H54 (cell line): ENCODE data around the gene NT5E.

ENCODE experiments used
- DNase-seq: peaks from one replicate; pipeline ENCODE4 v3.0.0; 2011; ENCODE audit warnings: low spot score, mixed read lengths; ENCODE audit not compliant: insufficient read length
- FAIRE-seq: peaks from 3 replicates; lab custom pipeline; 2011; peaks lifted over from hg19 to GRCh38; lab: Jason Lieb, UNC
- POLR2A ChIP-seq: IDR thresholded peaks from 2 replicates; pipeline ENCODE4 v1.6.1; 2011; ENCODE audit warnings: low read depth, mild to moderate bottlenecking, low read length

The NT5E gene

DNA sequence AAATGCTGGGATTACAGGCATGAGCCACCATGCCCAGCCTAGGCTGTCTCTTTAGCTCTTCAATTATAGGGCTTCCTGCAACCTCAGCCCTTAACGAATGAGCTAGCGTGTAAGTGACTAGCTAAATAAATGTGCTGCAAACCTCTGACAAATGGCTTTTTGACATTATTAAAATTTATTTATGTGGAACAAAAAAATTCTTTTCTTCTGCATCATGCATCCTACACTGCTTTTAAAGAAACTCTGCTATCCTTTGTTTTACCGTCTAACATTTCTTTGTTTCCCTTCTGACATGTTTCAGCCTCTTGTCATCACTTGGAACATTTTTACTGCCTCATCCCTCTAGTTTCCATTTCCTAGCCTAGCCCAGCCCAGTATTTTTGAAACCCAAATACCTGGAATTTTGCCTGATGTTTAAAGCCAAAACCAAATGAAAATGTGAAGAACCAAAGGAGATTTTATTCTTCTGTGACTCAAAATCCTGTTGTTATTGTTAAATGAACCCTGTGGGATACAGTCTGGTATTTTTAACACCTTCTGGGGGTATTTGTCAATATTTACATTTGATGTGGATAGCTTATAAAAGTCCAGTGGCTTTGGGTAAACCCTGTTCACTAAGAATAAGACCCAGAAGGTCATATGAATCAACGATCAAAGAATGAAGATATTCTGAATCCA lies 9.5 kb downstream of the NT5E start:
- DNase-seq (no peak), FAIRE-seq (no peak)
- no peak for TF ChIP-seq POLR2A

DNA sequence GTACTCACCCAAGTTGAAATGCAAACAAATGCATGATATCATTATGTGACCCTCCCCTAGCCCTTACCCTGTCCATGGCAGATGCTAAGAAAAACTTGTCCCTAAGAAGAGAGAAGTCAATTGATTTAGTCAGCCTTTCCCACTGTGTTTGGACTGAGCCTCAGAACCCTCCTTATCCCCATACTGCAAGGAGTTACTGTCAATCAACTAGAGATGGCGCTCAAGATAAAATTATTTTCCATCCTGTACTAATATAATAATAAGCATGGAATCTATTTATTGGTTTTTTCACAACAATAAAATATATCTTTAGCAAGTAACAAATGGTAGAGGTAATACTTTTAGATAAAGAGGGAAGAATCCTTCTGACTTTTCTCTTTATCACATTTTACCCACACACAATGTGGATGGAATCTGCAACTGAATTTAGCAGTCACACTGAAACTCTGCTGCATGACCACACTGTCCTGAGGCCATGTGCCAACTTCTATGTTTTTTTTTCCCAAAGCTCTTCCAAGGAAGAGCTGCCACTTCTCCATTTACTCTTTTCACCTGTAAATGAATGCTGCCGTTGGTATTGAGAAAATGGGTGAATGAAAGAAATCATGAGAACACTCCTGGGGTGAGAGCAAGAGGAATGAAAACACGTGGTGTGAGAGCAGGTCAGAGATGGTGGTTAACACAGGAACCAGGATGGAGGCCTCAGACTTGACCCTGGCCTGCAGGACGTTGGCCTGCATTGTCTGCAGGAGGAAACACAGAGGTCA lies 10.5 kb downstream of the NT5E start:
- FAIRE-seq (no peak), DNase-seq (no peak)
- TF ChIP-seq POLR2A: no peak

DNA sequence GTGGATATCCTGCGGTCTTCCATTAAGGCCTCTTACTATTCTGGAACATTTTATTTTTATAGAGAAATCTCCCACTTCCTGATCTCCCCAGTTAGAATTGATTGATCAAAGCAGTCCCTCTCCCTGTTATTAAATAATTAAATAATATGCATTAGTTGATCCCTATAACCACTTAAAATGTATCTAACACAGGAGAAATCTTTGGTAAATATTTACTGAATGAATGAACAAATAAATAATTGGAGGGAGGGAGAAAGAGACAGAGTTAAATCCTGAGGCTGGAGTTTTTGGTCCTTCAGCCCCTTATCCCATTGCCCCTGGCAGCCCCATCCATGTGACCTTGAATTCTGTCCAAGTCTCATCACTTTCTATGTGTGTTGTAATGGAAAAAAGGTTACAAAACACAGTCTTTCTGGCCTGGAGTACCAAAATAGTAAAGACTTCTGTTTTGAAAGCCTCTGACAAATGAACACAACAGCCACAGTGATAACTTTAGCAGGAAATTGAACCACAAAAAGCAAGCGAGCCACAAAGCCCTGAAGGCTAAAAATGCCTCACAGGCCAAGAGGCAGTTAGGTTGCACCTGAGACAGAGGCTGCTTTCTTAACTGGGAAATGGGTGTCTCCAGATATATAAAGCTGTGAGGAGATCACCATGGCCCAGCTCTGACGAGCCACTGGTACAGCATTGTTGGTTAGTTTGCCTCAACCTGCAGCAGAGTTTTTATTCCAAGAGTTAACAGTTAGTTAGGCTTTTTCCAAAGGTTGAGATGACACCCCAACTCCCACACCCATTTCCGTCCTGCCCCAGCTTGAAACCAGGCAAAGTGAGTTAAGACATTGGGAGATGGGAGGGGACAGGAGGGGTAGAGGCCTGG lies 11.3 kb downstream of the NT5E start:
- FAIRE-seq: no peak
- TF ChIP-seq POLR2A: no peak
- no peak for DNase-seq

DNA sequence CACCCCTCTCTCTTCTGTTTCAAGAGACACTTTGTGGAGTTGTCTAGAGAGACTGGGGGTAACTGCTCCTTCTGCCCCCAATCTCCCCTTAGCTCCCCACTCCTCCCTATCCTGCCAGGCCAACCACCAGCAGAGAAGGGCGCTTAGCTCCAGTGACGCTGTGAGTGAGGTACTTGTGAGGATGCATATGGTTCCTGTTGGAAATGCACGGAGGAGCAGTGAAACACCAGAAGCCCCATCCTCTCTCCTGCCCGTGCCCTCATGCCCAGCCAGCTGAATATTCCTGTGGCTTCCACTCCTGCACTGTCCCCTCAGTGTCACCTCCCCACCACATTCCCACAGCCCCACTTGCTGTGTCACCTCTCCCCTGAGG lies 11.9 kb downstream of the NT5E start:
- no peak for TF ChIP-seq POLR2A
- FAIRE-seq: no peak

DNA sequence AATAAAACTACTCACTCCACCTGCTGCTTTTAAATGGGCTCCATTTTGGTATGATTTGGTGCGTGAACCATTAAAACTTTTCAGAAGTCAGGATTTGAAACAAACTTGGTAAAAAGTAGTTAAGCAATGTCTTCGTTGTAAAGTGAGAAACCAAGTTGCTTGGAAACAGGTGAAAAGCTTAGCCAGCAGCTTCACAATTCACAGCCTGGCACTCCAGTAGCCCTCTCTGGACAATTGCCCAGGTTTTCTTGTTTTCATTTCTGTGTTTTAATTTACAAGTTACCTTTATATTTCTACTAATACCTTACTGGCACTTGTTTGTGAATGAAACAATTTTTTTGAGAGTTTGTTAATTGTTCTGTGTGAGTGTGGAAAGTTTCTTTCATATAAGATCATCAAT lies 12.8 kb downstream of the NT5E start:
- FAIRE-seq (no peak), DNase-seq (no peak)
- no peak for TF ChIP-seq POLR2A

More for the DNA sequence above, 11.9 kb downstream of the NT5E start:
- DNase-seq: no peak

DNA sequence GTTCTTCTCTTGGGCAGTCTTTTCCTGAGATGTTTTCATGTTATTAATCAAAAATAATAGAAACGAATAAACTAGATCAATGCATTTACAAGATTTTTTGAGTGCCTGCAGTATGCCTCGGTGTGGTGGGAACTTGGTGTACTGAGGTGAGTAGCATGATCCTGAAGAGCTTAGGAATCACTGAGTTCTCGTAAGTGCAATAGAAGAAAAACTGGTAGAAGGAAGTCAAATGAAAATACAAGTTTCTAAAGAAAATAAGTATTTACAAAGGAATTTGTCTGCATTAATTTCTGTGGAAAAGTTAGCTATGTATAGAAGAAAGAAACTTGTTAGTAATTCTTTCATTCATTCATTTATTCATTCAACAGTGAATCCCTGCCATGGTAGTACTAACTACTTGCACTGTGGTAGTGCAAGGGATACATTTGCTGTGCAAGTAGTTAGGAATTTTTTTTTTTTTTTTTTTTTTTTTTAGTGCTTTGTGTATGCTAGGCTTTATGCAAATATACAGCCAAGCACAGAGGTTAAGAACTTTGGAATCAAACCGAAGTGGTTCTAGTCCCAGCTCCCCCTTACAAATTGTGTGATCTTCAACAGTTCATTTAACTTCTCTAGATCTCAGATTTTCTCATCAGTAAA lies 13.9 kb downstream of the NT5E start:
- FAIRE-seq (no peak), DNase-seq (no peak)
- TF ChIP-seq POLR2A: no peak

DNA sequence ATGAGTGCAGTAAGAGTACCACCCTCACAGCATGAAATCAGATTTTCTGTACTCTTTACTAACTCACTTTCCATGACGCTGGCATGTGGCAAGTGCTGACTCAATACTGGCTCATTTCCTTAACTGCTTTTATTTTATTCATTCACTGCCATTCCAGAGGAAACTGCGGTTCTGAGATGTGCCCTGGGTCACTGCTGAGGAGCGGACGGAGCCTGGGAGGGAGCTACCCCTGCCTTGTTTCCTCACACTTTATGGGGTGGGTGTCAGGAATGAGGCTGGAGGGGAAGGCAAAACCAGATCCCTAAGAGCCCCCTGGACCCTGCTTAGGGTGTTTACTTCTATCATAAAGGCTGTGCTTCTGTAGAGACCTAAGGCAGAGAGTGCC lies 14.4 kb downstream of the NT5E start:
- TF ChIP-seq POLR2A: no peak
- peak; percentile 82 for FAIRE-seq
- peak; percentile 33 for DNase-seq

DNA sequence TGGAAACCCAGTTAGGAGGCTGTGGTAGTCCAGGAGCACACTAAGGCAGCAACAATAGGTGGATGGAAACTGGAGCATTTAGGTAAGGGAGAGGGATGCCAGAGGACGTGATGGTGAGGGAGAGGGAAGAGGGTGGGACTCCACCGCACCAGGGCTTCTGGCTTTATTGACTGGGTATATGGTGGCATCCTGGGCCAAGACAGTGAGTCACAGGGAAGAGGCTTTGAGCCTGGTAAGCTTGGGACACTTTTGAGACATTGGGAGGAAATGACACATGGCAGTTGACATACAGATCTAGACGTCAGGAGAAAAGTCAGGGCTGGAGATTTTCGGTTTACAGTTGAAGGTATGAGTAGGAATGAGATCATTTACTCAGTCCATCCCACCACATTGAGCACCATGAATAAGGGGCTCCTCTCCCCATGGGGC lies 14.9 kb downstream of the NT5E start:
- peak; percentile 54 for DNase-seq
- TF ChIP-seq POLR2A: no peak
- peak; percentile 95 for FAIRE-seq

DNA sequence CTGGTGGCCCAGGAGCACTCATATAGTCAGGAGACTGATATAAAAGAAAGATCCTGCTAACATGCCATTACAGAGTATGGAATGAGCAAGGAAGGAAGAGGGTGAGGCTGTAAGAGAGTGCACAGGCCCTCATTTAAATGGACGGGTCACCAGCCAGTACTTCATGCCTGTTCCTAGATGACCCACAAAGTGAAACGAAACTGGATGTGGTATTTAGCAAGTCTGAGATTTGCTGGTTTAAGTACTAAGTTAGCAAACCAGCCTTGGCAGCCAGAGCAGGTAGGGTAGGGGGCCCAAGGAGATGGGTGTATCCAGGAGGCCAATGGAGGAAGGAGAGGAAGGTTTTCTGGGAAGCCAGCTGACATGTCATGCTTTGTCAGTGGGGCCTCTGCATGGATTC lies 15.9 kb downstream of the NT5E start:
- no peak for DNase-seq
- FAIRE-seq: no peak
- no peak for TF ChIP-seq POLR2A

DNA sequence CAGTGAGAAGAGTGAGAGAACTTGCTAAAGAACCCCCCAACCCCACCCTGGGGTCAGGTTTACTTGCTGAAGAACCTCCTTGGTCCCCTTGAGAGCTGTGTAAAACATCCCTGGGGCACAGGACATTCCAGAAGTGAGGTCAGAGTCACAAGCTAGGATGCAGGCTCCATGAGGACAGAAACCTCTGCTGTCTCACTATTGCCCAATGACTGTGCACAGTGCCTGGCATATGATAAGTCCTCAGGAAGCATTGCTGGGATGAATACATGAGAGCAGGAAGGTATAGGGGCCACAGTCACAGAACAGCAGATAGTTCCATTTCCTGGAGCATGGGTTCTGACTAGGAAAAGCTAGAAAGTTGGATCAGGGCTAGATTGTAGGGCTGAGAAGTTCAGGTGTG lies 18.4 kb downstream of the NT5E start:
- no peak for TF ChIP-seq POLR2A
- no peak for DNase-seq
- FAIRE-seq: no peak

DNA sequence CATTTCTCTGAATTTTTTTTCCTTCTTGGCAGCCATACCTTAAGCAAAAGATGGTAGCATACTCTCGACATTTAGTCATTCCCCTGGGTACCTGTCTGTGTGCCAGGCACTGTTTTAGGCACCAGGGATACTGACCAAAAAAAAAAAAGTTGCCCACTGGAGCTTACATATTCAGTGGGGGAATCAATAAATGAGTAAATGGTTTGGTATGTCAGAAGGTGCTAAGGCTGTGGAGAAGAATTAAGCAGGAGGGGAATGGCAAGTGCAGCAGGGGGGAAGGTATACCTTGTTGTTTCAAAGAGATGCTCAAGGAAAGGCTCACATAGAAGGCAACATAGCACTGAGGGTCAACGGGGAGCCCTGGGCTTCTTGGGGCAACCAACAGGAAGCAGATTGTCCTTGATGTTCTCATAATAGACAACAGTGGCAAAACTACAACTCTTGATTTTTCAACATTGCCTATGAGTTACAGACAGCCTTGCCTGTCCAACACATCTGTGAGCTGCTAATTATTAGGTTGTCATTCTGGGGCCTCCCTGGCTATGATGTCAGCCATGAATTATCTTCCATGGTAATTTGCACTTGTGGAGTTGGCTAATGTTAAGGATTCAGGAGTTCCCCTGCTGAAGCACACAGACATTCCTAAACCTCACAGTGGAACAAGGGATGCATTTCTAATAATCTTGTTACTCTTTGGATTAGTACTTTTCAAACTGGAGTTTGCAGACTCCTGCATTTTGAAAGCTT lies 19.6 kb downstream of the NT5E start:
- DNase-seq: no peak
- no peak for FAIRE-seq
- TF ChIP-seq POLR2A: no peak

DNA sequence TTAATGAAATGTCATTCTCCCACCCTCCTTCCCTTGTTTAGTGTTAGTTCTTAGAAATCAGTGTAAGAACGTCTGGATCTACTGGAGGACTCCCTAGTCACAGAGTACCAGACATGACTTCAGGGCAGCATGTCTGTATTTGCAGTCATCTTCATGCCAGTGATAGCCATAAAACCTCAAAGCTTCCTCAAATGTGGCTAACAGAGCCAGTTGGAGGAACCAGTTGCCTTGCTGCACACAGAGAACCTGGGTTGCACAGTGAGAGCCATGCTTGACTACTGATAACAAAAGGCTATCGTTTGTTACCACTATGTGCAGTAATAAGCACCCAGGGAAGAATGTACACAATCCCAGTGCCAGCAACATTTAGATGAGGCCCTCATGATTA lies 20.1 kb downstream of the NT5E start:
- DNase-seq: no peak
- TF ChIP-seq POLR2A: no peak
- no peak for FAIRE-seq

DNA sequence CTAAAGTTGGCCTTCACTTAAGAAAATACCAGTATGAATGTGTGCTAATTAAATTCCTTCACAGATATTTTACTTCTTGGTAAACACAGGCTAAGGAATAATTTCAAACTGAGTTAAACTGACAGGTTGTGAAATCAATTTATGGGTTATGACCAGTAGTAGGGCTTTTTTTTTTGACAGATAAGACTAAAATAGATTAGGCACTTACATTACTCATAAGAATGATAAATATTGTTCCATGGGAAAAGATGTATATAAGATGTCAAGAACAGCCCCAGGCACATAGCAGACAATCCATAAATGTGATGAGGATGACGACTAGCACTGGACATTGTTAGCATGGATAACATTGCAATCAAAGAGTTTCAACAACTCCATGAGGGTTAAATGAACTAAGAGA lies 22.9 kb downstream of the NT5E start:
- no peak for FAIRE-seq
- no peak for TF ChIP-seq POLR2A

More for the DNA sequence above, 22.9 kb downstream of the NT5E start:
- DNase-seq: no peak
